Raji (cell line): ENCODE data around the gene BID.

ENCODE experiments used
- POLR2A ChIP-seq: IDR thresholded peaks from 2 replicates; pipeline ENCODE4 v1.6.1; 2011; ENCODE audit warnings: low read depth, low read length, control low read depth; ENCODE audit not compliant: insufficient read depth

Gene BID

DNA sequence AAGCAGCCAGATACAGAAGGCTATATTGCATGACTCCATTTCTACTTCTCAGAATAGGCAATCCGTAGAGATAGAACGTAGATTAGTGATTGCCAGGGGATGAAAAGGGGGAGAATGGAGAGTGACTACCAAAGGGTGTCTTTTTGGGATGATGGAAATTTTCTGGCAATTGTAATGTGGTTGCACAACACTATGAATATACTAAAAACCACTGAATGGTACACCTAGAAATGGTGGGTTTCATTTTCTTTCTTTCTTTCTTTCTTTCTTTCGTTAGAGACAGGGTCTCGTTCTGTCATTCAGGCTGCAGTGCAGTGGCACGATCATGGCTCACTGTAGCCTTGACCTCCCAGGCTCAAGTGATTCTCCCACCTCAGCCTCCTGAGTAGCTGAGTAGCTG lies 54.4 kb downstream of the BID start:
- TF ChIP-seq POLR2A, result no peak

- no peak for TF ChIP-seq POLR2A
Measured at GRCh38 chr22:17717708-17718107, 56.6 kb downstream of the BID start.

DNA sequence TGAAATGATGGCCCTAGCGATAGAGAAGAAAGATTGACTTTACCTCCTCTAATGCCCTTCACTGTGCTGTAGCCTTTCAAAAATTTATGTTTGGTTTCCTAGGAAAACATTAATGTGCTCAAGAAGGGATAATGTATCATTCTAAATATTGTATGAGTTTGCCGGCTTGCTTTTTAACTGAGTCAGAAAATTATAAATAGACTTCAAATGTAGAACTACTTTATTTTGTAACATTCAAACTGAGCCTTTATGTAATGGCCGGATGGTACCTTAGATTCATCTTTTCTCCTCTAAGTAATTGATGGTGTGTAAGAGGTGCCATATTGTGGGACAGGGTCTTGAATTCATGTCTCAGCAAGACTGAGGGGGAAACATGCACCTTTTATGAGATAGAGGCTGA lies 57.7 kb downstream of the BID start:
- no peak for TF ChIP-seq POLR2A

- TF ChIP-seq POLR2A, result no peak
Measured at GRCh38 chr22:17712441-17712840, 61.8 kb downstream of the BID start.

DNA sequence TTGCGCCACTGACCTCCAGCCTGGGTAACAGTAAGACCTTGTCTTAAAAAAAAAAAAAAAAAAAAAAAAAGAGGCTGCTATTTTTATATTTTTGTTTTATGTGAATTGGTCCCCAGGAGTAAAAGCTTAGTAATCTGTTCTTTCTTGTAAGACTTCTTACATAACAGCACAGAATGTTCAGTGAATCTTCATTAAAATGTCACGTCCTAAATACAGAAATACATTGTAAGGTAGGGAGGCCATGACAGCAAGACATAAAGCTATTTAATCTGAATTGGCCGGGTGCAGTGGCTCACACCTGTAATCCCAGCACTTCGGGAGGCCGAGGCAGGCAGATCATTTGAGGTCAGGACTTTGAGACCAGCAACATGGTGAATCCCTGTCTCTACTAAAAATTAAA lies 64.2 kb downstream of the BID start:
- TF ChIP-seq POLR2A, result no peak

DNA sequence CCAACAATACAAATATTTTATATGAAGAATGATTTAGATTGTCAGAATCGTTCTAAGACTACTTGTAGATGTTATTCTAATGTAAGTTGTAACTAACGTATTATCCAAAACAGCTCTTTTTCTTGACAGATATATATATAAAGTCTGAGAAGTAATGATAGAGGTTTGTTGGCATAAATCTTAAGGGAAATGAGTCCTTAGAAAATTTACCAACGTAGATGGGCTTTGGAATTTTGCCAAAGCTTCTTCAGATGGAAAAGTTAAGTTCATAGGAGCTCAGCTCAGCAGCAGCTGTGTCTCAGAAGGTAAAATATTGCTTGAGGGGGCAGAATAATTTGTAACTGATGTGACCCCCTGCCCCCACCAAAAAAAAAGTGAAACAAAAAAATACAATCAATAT lies 66.7 kb downstream of the BID start:
- no peak for TF ChIP-seq POLR2A

DNA sequence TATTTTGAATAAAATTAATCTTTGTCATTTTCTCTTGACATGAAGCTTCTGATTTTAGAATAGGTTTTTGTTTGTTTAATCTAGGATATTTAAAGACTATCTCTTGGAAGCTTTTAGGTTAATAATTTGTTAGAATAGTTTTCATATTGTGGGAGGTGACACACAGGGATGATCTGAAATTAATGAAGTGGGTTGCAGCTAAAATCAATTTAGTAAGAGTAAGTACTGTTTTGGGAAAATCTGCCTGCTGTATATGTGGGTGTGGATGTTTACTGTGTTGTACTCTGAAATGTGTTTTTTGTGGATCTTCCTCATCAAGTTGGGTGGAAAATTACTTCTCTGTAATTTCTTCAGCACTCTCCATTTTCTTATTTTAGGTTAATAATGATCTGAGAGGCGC lies 67.3 kb downstream of the BID start:
- no peak for TF ChIP-seq POLR2A

DNA sequence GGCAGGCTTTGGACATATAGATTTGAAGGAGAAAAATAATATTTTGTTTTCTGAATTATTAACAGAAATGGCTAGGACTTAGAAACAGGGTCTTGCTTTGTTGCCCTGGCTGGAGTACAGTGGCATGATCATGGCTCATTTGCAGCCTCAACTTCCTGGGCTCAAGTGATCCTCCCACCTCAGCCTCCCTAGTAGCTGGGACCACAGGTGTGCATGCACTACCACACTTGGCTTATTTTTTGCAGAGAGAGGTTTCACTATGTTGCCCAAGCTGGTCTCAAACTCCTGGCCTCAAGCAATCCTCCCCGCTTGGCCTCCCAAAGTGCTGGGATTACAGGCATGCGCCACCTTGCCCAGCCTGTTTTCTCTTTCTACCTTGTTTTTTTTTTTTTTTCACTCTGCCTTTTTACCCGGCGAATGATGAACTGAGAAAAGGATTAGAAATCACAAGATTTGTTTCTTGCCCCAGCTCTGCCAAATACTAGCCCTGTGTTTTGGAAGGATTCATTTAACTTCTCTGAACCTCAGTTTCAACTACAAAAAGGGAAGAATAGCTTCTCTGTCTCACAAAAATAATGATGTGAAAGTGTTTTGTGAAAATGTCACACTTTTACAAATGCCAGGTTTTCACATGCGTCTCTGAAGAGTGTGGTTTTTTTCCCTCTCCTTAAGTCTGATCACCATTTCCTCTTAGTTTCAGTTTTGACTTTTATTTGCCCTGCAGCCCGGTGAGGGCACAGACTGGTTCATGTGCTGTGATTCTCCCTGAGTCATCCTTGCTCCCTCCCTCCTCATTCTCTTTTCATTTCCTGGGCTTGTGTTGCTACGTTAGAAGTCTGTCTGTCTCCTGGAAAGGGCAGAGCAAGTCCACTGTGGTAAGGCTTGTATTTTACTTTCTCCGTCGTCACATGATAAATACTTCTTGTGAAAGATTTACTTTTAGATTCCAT lies 68.0 kb downstream of the BID start:
- no peak for TF ChIP-seq POLR2A

DNA sequence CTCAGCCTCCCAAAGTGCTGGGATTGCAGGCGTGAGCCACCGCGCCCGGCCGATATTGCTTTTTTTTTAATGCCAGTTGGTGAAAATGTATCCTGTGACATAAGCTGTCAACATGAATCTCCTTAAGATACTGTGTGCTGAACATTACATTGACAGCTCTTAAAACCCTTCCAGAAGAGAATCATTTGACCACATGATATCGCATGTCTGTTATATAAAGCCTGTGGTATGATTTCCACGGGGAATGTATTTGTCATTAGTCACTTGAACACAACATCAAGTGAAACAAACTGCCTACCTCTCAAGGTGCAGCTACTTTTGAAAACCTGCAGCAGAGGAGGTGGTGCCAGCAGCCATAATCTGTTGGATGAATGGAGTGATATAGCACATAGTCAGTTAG lies 68.7 kb downstream of the BID start:
- TF ChIP-seq POLR2A, result no peak

GRCh38 chr22:17703811-17704210 lies 70.5 kb downstream of the BID start:
- TF ChIP-seq POLR2A, result no peak

GRCh38 chr22:17700778-17701177 lies 73.5 kb downstream of the BID start:
- no peak for TF ChIP-seq POLR2A

- no peak for TF ChIP-seq POLR2A
Measured at GRCh38 chr22:17699696-17700340, 74.5 kb downstream of the BID start.

DNA sequence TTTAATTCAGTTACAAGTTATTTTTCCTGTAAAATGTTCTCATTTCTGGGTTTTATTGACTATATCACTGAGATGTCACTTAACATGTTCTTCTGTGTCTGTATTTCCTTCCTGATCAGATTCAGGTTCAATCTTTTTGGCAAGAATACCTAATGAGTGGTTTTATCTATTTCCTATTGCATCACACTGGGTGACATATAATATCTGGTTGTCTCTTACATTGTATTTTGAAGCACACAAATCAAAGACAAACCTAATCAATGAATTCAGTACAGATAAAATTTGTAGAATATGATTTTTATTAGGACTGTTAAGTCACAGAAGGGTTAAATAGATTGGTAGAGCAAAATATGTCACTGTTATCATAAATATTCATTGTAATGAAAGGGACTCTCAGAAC lies 75.3 kb downstream of the BID start:
- no peak for TF ChIP-seq POLR2A

DNA sequence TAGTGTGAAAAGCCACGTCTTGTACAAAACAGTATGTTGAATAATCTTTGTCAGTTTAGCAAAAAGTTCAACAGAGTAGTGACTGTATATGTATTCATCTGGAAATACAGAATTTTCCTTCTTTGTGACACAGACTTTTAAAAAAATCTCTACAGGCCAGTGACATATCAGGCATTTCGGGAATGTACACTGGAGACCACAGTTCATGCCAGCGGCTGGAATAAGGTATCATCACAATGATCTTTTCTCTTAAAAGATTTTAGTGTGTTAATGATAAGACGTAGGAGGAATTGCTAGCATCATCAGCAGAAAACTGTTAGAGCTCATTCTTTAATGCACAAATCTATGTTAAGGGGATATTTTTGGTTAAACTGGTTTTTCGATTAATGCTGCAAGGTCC lies 78.3 kb downstream of the BID start:
- no peak for TF ChIP-seq POLR2A

DNA sequence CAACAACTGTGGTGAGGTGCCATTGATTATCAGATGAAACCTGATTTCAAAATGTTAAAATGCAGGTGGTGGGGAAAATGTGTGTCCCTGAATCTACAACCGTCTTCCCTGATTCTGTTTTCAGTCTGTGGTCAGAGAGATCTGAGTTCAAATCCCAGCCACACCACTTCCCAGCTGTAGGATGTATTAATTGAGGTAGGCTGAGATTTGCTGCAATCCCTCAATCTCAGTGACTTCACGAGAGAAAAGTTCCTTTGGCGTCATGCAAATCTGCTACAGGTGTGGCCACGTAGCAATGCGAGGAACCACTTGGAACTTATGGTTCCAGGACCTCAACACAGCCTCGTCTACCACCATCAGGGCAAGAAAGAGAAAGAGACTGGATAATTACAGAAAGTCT lies 79.5 kb downstream of the BID start:
- no peak for TF ChIP-seq POLR2A

- no peak for TF ChIP-seq POLR2A
Measured at GRCh38 chr22:17694193-17694592, 80.1 kb downstream of the BID start.
